Neutrophil (primary cell): Measurements from ENCODE around the gene CBR1.

Experiments used
- H3K27ac ChIP-seq: fragments of 200-600 bp; sonication (generic); 2 replicates; pipeline ENCODE4 v1.5.1; 2016; ENCODE audit warnings: mild to moderate bottlenecking, moderate library complexity
- H3K27me3 ChIP-seq: fragments of 200-600 bp; sonication (generic); 2 replicates; pipeline ENCODE4 v1.6.0; 2016; ENCODE audit warnings: mild to moderate bottlenecking
- H3K36me3 ChIP-seq: fragments of 200-600 bp; sonication (generic); 2 replicates; pipeline ENCODE4 v1.5.1; 2017
- H3K4me1 ChIP-seq, 2 experiments: fragments of 200-600 bp in 1 of 2; sonication (generic) in 1 of 2; 1 replicate in 1 of 2; 2 replicates in 1 of 2; pipeline versions ENCODE4 v1.5.1 to v1.6.1; 2013 to 2016; ENCODE audit warnings: low read depth in 1 of 2, low read length in 1 of 2, mild to moderate bottlenecking in 1 of 2, moderate library complexity in 1 of 2; ENCODE audit not compliant: control insufficient read depth in 1 of 2, insufficient read depth in 1 of 2
- H3K4me3 ChIP-seq, 2 experiments: fragments of 200-600 bp in 1 of 2; sonication (generic) in 1 of 2; 1 replicate in 1 of 2; 2 replicates in 1 of 2; pipeline ENCODE4 v1.5.1; 2013 to 2016; ENCODE audit warnings: low read depth in 1 of 2, low read length in 1 of 2, mild to moderate bottlenecking in 1 of 2, moderate library complexity in 1 of 2
- H3K9me3 ChIP-seq: fragments of 200-600 bp; sonication (generic); 2 replicates; pipeline ENCODE4 v1.5.1; 2016
- CTCF ChIP-seq: fragments of 200-600 bp; sonication (generic); IDR thresholded peaks from 2 replicates; pipeline ENCODE4 v1.5.1; 2016; ENCODE audit warnings: antibody characterized with exemption

CBR1 gene

GRCh38 chr21:36080386-36080785 lies 10.6 kb downstream of the CBR1 start:
- Histone ChIP-seq H3K27me3 (no peaks in the 10 kb centered on the region), H3K27ac (no peak overlapping the region), H3K36me3 (no peaks in the 10 kb centered on the region), H3K4me1 (peaks cover 0 to 18% of the 10 kb centered on the region in 2 experiments), H3K4me3 (no peak overlapping the region), H3K9me3 (no peaks in the 10 kb centered on the region)
- no peak for TF ChIP-seq CTCF

DNA sequence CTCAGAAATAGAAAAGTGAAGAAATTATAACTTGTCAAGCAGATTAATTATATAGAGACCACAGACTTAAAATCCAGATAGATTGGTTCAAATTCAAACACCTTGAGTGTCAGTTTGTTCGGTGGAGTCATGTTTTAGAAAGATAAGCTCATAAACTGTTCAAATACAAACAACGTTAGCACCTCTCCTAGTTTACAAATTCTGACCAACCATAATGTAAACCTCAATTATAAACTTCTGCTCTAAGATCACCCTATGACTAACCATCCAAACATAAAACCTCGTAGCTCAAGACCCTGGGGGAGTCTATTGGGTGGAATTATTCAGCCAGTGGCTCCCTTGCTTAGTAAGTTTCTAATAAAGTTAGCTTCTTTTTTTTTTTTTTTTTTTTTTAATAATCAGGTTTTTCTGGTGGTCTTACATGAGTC lies 12.4 kb downstream of the CBR1 start:
- no peaks in the 10 kb centered on the region for H3K9me3 ChIP-seq
- no peak overlapping the region for H3K27ac ChIP-seq
- TF ChIP-seq CTCF = no peak
- no peak overlapping the region for H3K4me3 ChIP-seq
- H3K27me3 ChIP-seq = no peaks in the 10 kb centered on the region
- H3K36me3 ChIP-seq = no peaks in the 10 kb centered on the region
- H3K4me1 ChIP-seq = peaks cover 0 to 18% of the 10 kb centered on the region in 2 experiments

- Histone ChIP-seq H3K4me1 (no peaks in the 10 kb centered on the region), H3K9me3 (peaks cover under 1% of the 10 kb centered on the region), H3K27ac (no peak overlapping the region), H3K36me3 (no peaks in the 10 kb centered on the region), H3K4me3 (no peak overlapping the region), H3K27me3 (no peaks in the 10 kb centered on the region)
- no peak for TF ChIP-seq CTCF
Observed at GRCh38 chr21:36087362-36088138, 17.7 kb downstream of the CBR1 start.

DNA sequence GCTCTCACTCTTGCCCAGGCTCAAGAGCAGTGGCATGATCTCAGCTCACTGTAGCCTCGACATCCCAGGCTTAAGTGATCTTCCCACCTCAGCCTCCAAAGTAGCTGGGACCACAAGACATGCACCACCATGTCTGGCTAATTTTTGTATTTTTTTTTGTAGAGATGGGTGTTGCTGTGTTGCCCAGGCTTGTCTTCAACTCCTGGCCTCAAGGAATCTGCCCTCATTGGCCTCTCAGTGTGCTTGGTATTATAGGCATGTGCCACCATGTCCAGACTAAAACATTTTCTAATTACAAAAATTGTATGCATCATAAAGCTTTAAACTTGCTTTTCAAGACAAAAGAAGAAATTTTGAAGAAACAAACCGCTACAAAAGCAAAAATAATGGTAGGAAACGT lies 20.1 kb downstream of the CBR1 start:
- Histone ChIP-seq H3K9me3 (peaks cover 16% of the 10 kb centered on the region), H3K36me3 (no peaks in the 10 kb centered on the region), H3K27me3 (no peaks in the 10 kb centered on the region), H3K4me1 (no peaks in the 10 kb centered on the region), H3K27ac (no peak overlapping the region), H3K4me3 (no peak overlapping the region)
- TF ChIP-seq CTCF = no peak

DNA sequence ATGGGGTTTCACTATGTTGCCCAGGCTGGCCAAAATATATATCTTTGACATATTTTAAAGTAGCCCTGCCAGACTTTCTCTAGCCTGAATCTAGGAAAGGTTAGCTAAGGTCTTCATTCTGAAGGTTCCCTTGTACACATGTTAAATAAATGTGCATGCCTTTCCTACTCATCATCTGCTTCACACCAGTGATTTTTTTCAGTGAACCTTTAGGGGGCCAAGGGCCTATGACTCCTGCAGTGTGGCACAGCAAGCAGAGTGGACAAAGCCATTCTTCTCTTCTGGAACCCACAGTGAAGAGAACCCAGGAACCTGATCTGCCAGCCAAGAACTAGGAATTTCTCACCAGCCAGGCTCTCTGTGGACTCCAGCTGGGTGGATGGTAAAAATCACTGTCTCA lies 22.9 kb downstream of the CBR1 start:
- Histone ChIP-seq H3K9me3 (peaks cover 16% of the 10 kb centered on the region), H3K36me3 (no peaks in the 10 kb centered on the region), H3K4me3 (no peak overlapping the region), H3K4me1 (no peaks in the 10 kb centered on the region), H3K27me3 (no peaks in the 10 kb centered on the region), H3K27ac (no peak overlapping the region)
- TF ChIP-seq CTCF = no peak
